GM18505 (cell line): Measurements from ENCODE around the gene DAZAP1.

ENCODE experiments used
- ATAC-seq: cut with Tn5 transposase; IDR thresholded peaks from one replicate; pipeline ENCODE4 v1.9.1; 2021; ENCODE audit not compliant: unreplicated experiment
- POLR2A ChIP-seq: IDR thresholded peaks from 4 replicates; pipeline ENCODE4 v1.6.1; 2011; ENCODE audit warnings: borderline replicate concordance; ENCODE audit not compliant: insufficient read depth, insufficient read length; ENCODE audit errors: extremely low read depth

DAZAP1 gene

GRCh38 chr19:1427221-1427920, 20.0 kb downstream of the DAZAP1 start:
- no peak for TF ChIP-seq POLR2A
- ATAC-seq = no peak

DNA sequence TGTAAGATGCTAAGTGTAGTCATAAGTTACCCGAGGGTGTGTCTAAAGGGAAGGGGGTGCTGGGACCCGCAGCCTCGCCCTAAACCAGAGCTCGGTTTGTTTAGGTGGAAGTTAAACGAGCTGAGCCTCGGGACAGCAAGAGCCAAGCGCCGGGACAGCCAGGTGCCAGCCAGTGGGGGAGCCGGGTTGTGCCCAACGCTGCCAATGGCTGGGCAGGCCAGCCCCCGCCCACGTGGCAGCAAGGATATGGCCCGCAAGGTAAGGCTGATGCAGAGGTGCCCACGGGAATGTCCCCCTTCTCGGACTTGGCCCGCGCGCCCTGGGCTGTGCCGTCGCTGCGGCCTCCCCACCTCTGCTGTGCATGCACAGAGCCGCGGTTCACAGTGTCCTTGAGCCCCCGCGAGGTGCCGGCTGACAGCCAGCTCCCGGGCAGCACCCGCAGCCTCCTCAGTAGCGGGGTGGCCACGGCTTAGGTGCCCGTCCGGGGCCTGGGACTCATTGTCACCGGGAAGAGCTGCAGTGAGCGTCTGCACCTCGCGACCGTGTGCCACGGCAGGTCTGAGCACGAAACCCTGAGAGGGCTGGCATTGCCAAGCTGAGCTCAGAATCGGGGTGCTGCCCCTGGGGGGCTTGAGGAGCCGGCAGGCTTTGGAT, 21.5 kb downstream of the DAZAP1 start:
- ATAC-seq = no peak

DNA sequence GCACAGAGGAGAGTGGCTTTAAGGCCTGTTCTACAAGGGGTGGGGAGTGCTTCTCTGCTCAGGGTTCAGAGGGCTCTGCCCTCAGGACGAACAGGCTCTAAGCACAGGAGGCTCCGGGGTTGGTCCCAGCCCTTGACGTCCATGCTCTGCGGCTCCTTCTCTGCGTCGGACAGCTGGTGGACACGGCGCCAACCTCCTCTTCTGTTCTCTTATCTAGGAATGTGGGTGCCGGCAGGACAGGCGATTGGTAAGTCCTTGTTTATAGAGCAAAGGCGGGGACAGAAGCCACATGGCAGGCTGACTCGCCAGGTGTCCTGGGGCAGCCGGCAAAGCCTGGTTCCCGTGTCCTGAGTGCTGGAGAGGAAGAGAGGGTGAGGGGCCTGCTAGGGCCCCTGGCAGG, 22.4 kb downstream of the DAZAP1 start:
- TF ChIP-seq POLR2A = no peak
- ATAC-seq = no peak

More for the DNA sequence above, 21.5 kb downstream of the DAZAP1 start:
- no peak for TF ChIP-seq POLR2A

GRCh38 chr19:1430246-1430645, 22.9 kb downstream of the DAZAP1 start:
- ATAC-seq = no peak
- no peak for TF ChIP-seq POLR2A

GRCh38 chr19:1431759-1432506, 24.5 kb downstream of the DAZAP1 start:
- no peak for TF ChIP-seq POLR2A
- ATAC-seq = no peak

DNA sequence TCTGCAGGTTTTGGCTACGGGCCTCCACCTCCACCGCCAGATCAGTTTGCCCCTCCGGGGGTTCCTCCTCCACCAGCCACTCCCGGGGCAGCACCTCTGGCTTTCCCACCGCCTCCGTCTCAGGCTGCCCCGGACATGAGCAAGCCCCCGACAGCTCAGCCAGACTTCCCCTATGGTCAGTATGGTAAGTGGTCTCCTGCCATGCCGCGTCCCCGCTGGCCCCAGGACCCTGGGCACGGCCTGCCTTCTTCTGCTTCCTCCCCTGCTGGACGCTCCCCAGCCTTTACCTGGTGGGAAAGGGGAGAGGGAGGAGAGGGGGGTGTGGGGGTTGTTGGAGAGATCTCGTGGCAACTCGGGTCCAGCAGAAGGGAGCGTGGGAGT, 25.1 kb downstream of the DAZAP1 start:
- TF ChIP-seq POLR2A = no peak
- no peak for ATAC-seq

DNA sequence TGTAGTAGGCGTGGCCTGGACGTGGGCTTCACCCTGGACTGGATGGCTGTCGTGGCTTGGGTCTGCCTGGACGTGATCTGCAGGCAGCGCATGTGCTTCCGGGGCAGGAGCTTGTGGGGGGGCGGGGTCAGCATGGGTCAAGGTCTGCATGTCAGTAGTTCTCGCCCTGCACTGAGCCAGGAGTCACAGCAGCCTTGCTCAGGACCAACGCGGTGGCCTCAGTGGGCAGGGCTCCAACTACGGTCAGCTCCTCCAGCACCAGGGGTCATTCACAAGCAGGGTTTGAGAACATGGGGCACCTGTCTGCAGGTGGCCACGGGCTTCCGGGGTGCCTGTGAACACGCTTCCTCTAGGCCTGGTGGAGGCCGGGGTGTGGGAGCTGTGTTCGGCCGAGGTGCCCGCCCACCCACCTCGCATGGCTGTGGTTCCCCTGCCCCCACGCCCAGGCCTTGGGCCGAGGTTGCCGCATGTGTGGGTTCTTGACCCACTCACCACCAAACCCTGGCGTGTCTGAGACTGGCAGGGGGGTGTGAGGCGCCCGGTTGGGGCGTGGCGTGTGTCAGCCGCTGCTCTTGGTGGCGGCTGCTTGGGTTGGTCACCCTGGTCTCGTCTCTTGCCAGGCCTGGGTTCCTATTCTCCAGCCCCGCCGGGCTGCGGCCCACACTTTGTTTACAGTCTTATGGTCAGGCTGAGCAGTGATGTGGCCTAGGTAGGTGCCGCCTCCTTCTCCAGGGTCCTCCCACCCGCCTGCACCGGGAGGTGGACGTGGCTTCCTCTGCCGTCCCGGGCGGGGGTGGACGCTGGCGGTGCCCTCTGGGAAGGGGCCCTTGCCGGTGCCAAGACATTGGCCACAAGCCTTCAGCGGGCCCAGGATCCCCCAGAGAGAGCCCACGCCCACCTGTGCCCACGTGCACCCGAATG, 26.0 kb downstream of the DAZAP1 start:
- no peak for TF ChIP-seq POLR2A
- ATAC-seq = no peak

DNA sequence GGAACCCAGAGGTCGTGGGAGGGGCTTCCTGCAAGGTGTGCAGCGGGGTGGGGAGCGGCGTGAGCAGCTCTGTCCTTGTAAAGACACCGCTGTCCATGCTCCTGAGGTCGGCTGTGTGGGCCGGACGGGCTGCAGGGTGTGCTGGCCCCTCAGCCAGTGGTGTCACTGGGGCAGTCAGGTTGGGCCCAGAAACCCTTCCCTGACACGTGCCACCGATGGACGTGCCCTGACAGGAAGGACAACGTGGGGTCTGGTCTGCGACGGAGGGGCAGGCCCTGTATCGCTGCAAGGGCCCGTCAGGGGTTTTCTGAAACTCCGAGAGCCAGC, 26.6 kb downstream of the DAZAP1 start:
- no peak for ATAC-seq
- no peak for TF ChIP-seq POLR2A

DNA sequence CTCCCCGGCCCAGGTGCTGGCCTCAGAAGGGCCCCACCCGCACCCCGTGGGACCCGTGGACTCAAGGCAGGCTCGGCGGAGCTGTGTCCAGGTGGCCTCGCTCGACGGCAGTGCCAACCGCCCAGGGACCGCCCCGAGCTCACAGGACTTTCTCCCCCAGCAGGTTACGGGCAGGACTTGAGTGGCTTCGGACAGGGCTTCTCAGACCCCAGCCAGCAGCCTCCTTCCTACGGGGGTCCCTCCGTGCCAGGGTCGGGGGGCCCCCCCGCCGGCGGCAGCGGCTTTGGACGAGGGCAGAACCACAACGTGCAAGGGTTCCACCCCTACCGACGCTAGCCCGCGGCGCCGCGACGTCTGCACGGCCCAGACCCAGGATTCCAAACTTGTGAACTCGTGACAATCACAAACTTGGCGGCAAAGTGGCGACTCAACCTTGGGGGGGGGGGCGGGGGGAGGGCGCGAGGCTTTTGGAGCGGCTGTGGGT, 27.2 kb downstream of the DAZAP1 start:
- no peak for ATAC-seq
- no peak for TF ChIP-seq POLR2A

DNA sequence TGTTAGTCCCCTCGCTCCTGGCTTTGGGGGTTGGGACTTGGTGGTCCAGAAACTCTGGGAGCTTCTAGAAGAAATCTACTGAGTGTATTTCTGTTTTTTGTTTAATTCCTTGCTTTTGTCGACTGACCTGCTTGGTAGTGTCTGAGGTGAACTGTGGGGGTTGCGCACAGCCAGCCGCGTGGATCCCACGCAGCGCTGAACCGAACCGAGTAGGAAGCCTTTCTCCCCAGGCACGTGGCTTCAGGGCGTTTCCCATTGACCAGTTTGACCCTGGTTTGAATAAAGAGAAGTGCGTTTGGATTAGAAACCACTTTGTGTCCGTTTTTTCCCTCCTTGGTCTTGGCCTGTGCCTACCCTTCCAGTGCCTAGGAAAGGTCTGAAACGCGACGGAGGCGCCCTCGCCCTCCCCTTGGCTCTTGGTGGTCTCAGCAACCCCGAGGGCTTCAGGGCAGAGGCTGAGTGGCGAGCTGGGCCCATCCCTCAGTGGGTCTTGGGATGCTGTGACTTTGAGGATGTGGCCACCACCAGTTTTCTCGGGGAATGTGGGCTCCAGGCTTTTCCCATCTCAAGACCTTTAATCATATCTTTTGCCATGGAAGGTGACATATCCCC, 28.1 kb downstream of the DAZAP1 start:
- TF ChIP-seq POLR2A = no peak
- ATAC-seq = no peak

GRCh38 chr19:1437609-1438008, 30.2 kb downstream of the DAZAP1 start:
- no peak for ATAC-seq
- no peak for TF ChIP-seq POLR2A

DNA sequence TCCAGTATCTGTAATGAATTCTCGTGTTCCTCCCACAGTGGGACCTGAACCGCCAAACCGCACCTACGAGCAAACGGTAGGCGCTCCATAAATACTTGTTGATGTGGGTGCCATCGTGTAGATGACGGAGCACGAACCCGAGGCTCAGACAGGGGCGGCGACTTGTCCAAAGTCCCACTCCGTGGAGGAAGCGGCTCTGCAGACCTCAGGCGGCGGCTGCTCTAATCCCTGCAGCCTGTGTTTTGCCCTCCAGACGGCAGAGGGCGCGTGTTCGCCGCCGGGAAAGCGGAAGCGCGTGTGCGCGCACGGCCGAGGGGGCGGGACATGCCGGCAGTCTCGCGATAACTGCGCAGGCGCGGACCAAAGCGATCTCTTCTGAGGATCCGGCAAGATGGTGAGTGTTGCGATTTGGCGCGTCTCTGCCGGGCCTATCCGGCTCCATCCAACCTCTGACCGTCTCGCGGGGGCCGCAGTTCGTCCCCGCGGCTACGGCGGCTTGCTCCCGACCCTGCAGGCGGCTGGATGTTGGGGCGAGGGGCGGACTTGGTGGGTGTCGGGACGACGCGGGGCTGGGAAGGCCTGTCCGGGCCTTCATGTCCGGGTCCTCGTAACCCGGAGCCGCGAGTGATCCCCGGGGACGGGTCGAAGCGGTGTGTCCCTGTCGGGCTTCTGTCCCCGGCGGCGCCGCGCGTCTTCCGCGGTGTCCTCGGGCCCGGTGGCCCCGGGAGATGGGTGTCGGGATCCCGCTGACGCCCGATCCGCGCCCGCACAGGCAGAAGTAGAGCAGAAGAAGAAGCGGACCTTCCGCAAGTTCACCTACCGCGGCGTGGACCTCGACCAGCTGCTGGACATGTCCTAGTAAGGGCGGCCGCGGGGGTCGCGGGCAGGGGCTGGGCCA, 30.9 kb downstream of the DAZAP1 start, which contains the start of gene RPS15:
Gene RPS15 (plus strand): TSS at position 362 of the 898 bp plus-strand sequence. CDS start 30 bp downstream, at position 392.
- peak; percentile 77 for ATAC-seq
- peak; percentile 99 for TF ChIP-seq POLR2A
